OCI-LY3 (cell line): Measurements from ENCODE around the gene THPO.

Source experiments
- H2AFZ ChIP-seq: fragments of 200-600, 300-600 bp; shearing (Covaris generic); 2 replicates; pipeline ENCODE4 v1.6.0; 2014; ENCODE audit warnings: antibody characterized with exemption, low read depth, low read length
- H3K27ac ChIP-seq: fragments of 200-600, 300-600 bp; sonication (generic); 2 replicates; pipeline ENCODE4 v1.5.1; 2014; ENCODE audit warnings: mild to moderate bottlenecking, low read length, moderate library complexity, mixed read lengths
- H3K27me3 ChIP-seq: fragments of 200-600, 300-600 bp; sonication (generic); 2 replicates; pipeline ENCODE4 v1.6.1; 2014; ENCODE audit warnings: low read depth, low read length, mixed read lengths
- H3K36me3 ChIP-seq: fragments of 200-600, 300-600 bp; sonication (generic); replicated peaks from 2 replicates; pipeline ENCODE3; 2014; ENCODE audit warnings: low read depth, low read length, mixed read lengths
- H3K4me1 ChIP-seq: fragments of 300-600, 200-600 bp; sonication (generic); 2 replicates; pipeline ENCODE4 v1.6.1; 2014; ENCODE audit warnings: low read length, mixed read lengths
- H3K4me2 ChIP-seq: fragments of 200-600, 300-600 bp; sonication (generic); 2 replicates; pipeline ENCODE4 v1.6.1; 2014; ENCODE audit warnings: low read length, mixed read lengths
- H3K4me3 ChIP-seq: fragments of 300-600, 200-600 bp; sonication (generic); 2 replicates; pipeline ENCODE4 v1.5.1; 2014; ENCODE audit warnings: antibody characterized with exemption, mild to moderate bottlenecking, low read length, moderate library complexity
- H3K79me2 ChIP-seq: fragments of 300-600, 200-600 bp; shearing (Covaris generic); 2 replicates; pipeline ENCODE4 v1.6.1; 2014; ENCODE audit warnings: mild to moderate bottlenecking, low read length, mixed read lengths
- H3K9ac ChIP-seq: fragments of 300-600, 200-600 bp; shearing (Covaris generic); 2 replicates; pipeline ENCODE4 v1.6.0; 2014; ENCODE audit warnings: mild to moderate bottlenecking, low read length, moderate library complexity
- H3K9me3 ChIP-seq: fragments of 200-600, 300-600 bp; shearing (Covaris generic); 2 replicates; pipeline ENCODE4 v1.6.1; 2014; ENCODE audit warnings: low read length, mixed read lengths; ENCODE audit not compliant: insufficient read depth
- H4K20me1 ChIP-seq: fragments of 200-600, 300-600 bp; sonication (generic); 2 replicates; pipeline ENCODE4 v1.6.1; 2016; ENCODE audit warnings: low read length, mixed read lengths; ENCODE audit not compliant: insufficient read depth
- EZH2phosphoT487 ChIP-seq: fragments of 200-600 bp; shearing (Covaris generic); IDR thresholded peaks from 2 replicates; pipeline ENCODE4 v1.6.1; 2018; ENCODE audit warnings: antibody characterized with exemption, mixed run types, low read depth
- TF ChIP-seq, protein P1 (sequence below): fragments of 200-600, 300-600 bp; sonication (generic); IDR thresholded peaks from 2 replicates; pipeline ENCODE4 v1.5.1; 2014; ENCODE audit warnings: antibody characterized with exemption, low read length, low read depth

The THPO gene

GRCh38 chr3:184417619-184418327 lies 39.8 kb upstream of the THPO start:
- Histone ChIP-seq H3K9ac (no peak overlapping the region), H3K36me3 (no peaks in the 10 kb centered on the region), H3K27ac (no peak overlapping the region), H3K4me3 (no peak overlapping the region), H3K9me3 (peaks cover 3% of the 10 kb centered on the region; the same call in 1 of the 2 replicates), H4K20me1 (no peaks in the 10 kb centered on the region), H3K27me3 (peaks cover 6% of the 10 kb centered on the region), H3K4me2 (peak overlapping the region; percentile 47), H3K79me2 (no peaks in the 10 kb centered on the region), H3K4me1 (peaks cover 6% of the 10 kb centered on the region; the same call in 1 of the 2 replicates), H2AFZ (peak overlapping the region; percentile 74; the same call in 1 of the 2 replicates)
- TF ChIP-seq, protein P1, sequence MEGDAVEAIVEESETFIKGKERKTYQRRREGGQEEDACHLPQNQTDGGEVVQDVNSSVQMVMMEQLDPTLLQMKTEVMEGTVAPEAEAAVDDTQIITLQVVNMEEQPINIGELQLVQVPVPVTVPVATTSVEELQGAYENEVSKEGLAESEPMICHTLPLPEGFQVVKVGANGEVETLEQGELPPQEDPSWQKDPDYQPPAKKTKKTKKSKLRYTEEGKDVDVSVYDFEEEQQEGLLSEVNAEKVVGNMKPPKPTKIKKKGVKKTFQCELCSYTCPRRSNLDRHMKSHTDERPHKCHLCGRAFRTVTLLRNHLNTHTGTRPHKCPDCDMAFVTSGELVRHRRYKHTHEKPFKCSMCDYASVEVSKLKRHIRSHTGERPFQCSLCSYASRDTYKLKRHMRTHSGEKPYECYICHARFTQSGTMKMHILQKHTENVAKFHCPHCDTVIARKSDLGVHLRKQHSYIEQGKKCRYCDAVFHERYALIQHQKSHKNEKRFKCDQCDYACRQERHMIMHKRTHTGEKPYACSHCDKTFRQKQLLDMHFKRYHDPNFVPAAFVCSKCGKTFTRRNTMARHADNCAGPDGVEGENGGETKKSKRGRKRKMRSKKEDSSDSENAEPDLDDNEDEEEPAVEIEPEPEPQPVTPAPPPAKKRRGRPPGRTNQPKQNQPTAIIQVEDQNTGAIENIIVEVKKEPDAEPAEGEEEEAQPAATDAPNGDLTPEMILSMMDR = peak; percentile 83
- no peak for TF ChIP-seq EZH2phosphoT487

DNA sequence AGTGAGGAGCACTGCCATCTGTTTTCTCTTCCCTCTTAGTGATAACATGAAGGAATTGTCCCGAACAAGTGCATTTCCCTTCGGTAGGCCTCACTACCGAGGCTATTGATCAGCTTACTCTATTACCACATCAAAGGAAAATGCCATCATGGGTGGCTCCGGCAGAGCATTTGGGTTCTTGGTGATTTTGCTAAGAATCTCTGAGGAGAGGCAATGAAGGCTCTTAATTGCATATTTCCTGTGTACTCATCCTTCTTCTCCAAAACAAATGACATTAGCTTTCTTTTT lies 37.1 kb upstream of the THPO start:
- Histone ChIP-seq H3K79me2 (no peaks in the 10 kb centered on the region), H3K27me3 (no peaks in the 10 kb centered on the region), H3K4me3 (no peak overlapping the region), H3K27ac (no peak overlapping the region), H2AFZ (no peak overlapping the region), H3K36me3 (no peaks in the 10 kb centered on the region), H3K4me1 (peaks cover 6% of the 10 kb centered on the region; the same call in 1 of the 2 replicates), H3K9ac (no peak overlapping the region), H3K4me2 (no peak overlapping the region), H4K20me1 (no peaks in the 10 kb centered on the region), H3K9me3 (no peaks in the 10 kb centered on the region)
- no peak for TF ChIP-seq EZH2phosphoT487
- TF ChIP-seq, protein P1 = no peak

DNA sequence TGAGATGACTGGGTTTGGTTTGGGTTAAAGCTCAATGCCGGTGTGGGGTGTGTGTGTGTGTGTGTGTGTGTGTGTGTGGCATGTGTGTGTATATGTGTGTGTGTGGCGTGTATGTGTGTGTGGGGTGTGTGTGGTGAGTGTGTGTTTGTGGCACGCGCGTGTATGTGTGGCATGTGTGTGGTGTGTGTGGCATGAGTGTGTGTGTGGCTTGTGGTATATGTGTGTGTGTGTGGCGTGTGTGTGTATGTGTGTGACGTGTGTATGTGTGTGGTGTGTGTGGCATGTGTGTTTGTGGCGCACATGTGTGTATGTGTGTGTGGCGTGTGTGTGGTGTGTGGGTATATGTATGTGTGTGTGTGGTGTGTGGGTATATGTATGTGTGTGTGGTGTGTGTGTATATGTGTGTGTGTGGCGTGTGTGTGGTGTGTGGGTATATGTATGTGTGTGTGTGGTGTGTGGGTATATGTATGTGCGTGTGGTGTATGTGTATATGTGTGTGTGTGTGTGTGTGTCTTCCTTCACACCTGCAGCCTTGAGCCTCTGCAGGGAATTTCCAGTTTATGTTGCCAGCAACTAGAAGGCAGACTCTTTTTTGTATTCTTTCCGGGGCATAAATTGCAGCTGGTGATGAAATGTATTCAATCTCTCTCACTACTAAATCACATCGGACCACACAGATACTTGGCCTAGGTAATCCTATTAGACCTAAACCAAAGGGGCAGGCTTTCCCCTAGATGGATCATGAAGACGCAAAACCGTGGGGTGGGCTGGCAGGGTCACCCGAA lies 36.6 kb upstream of the THPO start:
- Histone ChIP-seq H3K4me3 (no peak overlapping the region), H4K20me1 (no peaks in the 10 kb centered on the region), H3K27ac (no peak overlapping the region), H3K4me2 (no peak overlapping the region), H3K9me3 (no peaks in the 10 kb centered on the region), H3K79me2 (no peaks in the 10 kb centered on the region), H2AFZ (no peak overlapping the region), H3K9ac (no peak overlapping the region), H3K36me3 (no peaks in the 10 kb centered on the region), H3K27me3 (no peaks in the 10 kb centered on the region), H3K4me1 (peaks cover 6% of the 10 kb centered on the region; the same call in 1 of the 2 replicates)
- TF ChIP-seq, protein P1 = no peak
- no peak for TF ChIP-seq EZH2phosphoT487

DNA sequence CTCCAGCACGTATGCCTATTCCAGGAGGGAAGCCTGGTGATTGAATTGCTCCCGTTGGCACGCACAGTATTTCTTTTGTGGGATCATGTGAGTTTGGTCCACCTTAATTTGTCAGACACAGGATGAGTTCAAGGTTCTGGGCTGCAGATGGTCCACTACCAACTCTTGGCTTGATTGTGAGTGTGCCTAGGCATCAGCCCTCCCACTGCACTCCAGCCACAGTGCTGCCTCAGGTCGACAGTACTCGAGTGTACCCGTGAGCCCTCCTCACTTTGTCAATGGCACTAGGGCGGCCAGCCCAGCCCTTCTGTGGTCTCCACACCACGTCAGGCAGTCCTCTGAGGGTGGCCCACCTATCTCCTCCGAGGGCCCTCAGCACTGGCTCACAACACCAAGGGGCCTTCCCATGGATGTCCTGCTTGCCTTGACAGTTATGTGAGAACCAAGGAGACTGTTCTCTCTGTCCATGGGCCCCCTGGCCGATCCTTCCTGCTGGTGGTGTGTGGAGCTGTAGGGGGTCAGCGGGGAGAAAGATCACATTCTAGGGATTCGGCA lies 32.0 kb upstream of the THPO start:
- no peak overlapping the region for H3K4me3 ChIP-seq
- H3K79me2 ChIP-seq = no peaks in the 10 kb centered on the region
- no peak overlapping the region for H2AFZ ChIP-seq
- no peaks in the 10 kb centered on the region for H3K9me3 ChIP-seq
- H4K20me1 ChIP-seq = no peaks in the 10 kb centered on the region
- no peak overlapping the region for H3K27ac ChIP-seq
- H3K9ac ChIP-seq = no peak overlapping the region
- H3K36me3 ChIP-seq = no peaks in the 10 kb centered on the region
- no peak overlapping the region for H3K4me2 ChIP-seq
- no peak for TF ChIP-seq EZH2phosphoT487
- TF ChIP-seq, protein P1 = no peak
- H3K27me3 ChIP-seq = no peaks in the 10 kb centered on the region
- H3K4me1 ChIP-seq = peaks cover 5% of the 10 kb centered on the region; the same call in 1 of the 2 replicates
